Neural crest cell (in vitro differentiated cells): ENCODE measurements around the gene MACIR. TPM values are rescaled to one million over a fixed set of nuclear protein-coding genes. Genes with fewer than 3 reads are reported as not detected.

Experiments
- DNase-seq: peaks from one replicate; pipeline ENCODE4 v3.0.0; 2021; ENCODE audit warnings: low read depth, mixed read lengths, low spot score
- H3K27ac Mint-ChIP-seq: one replicate; pipeline ENCODE4 v1.8.0; 2021; ENCODE audit warnings: mild to moderate bottlenecking, mixed read lengths; ENCODE audit not compliant: unreplicated experiment
- H3K27me3 Mint-ChIP-seq: 2 replicates; pipeline ENCODE4 v1.8.0; 2021; ENCODE audit warnings: low read depth, mild to moderate bottlenecking, mixed read lengths
- H3K36me3 Mint-ChIP-seq: 2 replicates; pipeline ENCODE4 v1.8.0; 2021; ENCODE audit warnings: low read depth, mild to moderate bottlenecking, mixed read lengths
- H3K4me1 Mint-ChIP-seq: 2 replicates; pipeline ENCODE4 v1.8.0; 2021; ENCODE audit warnings: mixed read lengths
- H3K4me3 Mint-ChIP-seq: one replicate; pipeline ENCODE4 v1.8.0; 2021; ENCODE audit warnings: mild to moderate bottlenecking, mixed read lengths
- H3K9me3 Mint-ChIP-seq: 2 replicates; pipeline ENCODE4 v1.8.0; 2021; ENCODE audit warnings: mixed read lengths
- CTCF ChIP-seq: fragments of 200-600 bp; sonication (generic); conservative IDR thresholded peaks from 2 replicates; pipeline ENCODE4 v1.5.0; 2021; ENCODE audit warnings: antibody characterized with exemption, mild to moderate bottlenecking
- long read RNA-seq: library from polyadenylated mRNA; unstranded; transcript quantifications from one replicate; pipeline ENCODE4 v2.0.0, GENCODE V29; 2020
- total RNA-seq: library from RNA; stranded (reverse); gene quantifications from 2 replicates; pipeline ENCODE4 v1.2.1, GENCODE V29; 2021

MACIR gene
- total RNA-seq: 25.7 and 27.2 TPM in 2 replicates
- long read RNA-seq, transcript C5orf30-201 (3 exons, 3,049 nt): major isoform, 201 of 219 reads
- long read RNA-seq, partial matches to known transcripts: 7 of 219 reads
- long read RNA-seq, other reads (novel, unspliced or antisense): 4 of 219 reads

- Mint-ChIP-seq H3K27ac (peak within 1 kb of the TSS; percentile 96), H3K27me3 (no peaks in the 10 kb centered on the region), H3K36me3 (no peaks in the 10 kb centered on the region), H3K4me1 (peaks cover 60% of the 10 kb centered on the region), H3K4me3 (peak within 1 kb of the TSS; percentile 95), H3K9me3 (no peaks in the 10 kb centered on the region)
- peak; percentile 93 for DNase-seq
- no peak for TF ChIP-seq CTCF
These were observed at the start of gene MACIR for GRCh38 chr5:103258368-103258956. Gene MACIR, plus strand, starts transcription at chr5:103258763. Its CDS starts 17,157 bp downstream, at chr5:103275920.

GRCh38 chr5:103209065-103209464, 49.5 kb upstream of the MACIR start:
- H3K4me3 Mint-ChIP-seq: no peak overlapping the region
- H3K27me3 Mint-ChIP-seq: no peaks in the 10 kb centered on the region
- peaks cover 18% of the 10 kb centered on the region for H3K36me3 Mint-ChIP-seq
- no peak for TF ChIP-seq CTCF
- peaks cover 2% of the 10 kb centered on the region for H3K9me3 Mint-ChIP-seq
- H3K4me1 Mint-ChIP-seq: peaks cover 6% of the 10 kb centered on the region
- DNase-seq: no peak
- no peak overlapping the region for H3K27ac Mint-ChIP-seq

DNA sequence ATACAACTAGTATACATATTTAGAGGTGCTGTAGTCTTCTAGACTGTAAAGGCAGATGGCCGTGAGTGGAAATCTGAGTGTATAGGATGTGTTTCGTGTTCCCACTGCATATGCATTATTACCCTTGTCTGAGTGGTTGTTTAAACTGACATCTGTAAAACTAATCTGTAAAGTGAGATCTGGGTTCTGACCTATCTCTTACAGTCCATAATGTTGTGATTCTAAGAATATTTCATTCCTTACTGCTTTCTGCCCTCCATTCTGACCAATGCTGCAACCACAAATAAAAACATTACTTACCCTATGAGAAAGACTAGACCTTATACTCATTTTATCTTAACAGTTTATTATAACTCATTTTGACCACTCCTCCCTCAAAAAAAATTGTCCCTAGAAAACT, 47.6 kb upstream of the MACIR start:
- H3K4me1 Mint-ChIP-seq: peaks cover 12% of the 10 kb centered on the region
- no peaks in the 10 kb centered on the region for H3K9me3 Mint-ChIP-seq
- H3K4me3 Mint-ChIP-seq: no peak overlapping the region
- H3K27me3 Mint-ChIP-seq: no peaks in the 10 kb centered on the region
- H3K36me3 Mint-ChIP-seq: peaks cover 11% of the 10 kb centered on the region
- no peak for TF ChIP-seq CTCF
- DNase-seq: no peak
- H3K27ac Mint-ChIP-seq: no peak overlapping the region

- DNase-seq: no peak
- H3K27ac Mint-ChIP-seq: no peak overlapping the region
- H3K9me3 Mint-ChIP-seq: no peaks in the 10 kb centered on the region
- TF ChIP-seq CTCF: no peak
- H3K4me1 Mint-ChIP-seq: peaks cover 17% of the 10 kb centered on the region
- no peaks in the 10 kb centered on the region for H3K27me3 Mint-ChIP-seq
- no peak overlapping the region for H3K4me3 Mint-ChIP-seq
- peaks cover 6% of the 10 kb centered on the region for H3K36me3 Mint-ChIP-seq
These were observed 46.7 kb upstream of the MACIR start for GRCh38 chr5:103211576-103212561.

- peaks cover 9% of the 10 kb centered on the region for H3K36me3 Mint-ChIP-seq
- DNase-seq: no peak
These were observed 42.4 kb upstream of the MACIR start for GRCh38 chr5:103216137-103216536.

More at GRCh38 chr5:103216137-103216536, 42.4 kb upstream of the MACIR start:
- no peak overlapping the region for H3K4me3 Mint-ChIP-seq
- no peaks in the 10 kb centered on the region for H3K9me3 Mint-ChIP-seq
- no peak overlapping the region for H3K27ac Mint-ChIP-seq
- H3K27me3 Mint-ChIP-seq: no peaks in the 10 kb centered on the region
- TF ChIP-seq CTCF: no peak
- H3K4me1 Mint-ChIP-seq: peaks cover 17% of the 10 kb centered on the region
